Measurements from ENCODE around the gene SYT2. TPM values are rescaled to one million over a fixed set of nuclear protein-coding genes. Genes with fewer than 3 reads are reported as not detected.
"Not testable (repeated sequence)": the region's sequence is repeated elsewhere in the genome, so short reads cannot be mapped to it uniquely, and the experiment has no call there.

The SYT2 gene
- total and polyA plus RNA-seq, 2 donors (not counting 1 experiment from before 2014, with no cell fraction given), result 0.03 TPM; not detected in 1

DNA sequence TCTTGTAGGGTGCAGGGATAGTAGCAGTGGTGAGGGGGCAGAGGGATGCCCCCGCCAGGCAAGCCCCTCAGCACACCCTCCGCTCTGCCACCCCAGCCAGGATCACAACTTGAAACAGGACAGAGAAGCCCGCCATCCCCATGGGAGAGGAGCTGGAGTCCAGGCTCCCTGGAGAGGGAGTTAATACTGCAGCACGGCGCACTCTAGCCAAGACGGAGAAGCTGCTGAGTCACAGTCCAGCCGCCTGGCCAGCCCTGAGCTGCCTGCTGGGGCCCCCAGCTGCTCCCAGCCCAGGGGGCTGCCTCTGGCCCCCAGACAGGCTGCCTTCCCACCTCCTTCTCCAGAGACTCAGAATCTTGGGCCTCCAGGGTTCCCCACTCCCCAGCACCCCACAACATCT is 87.2 kb downstream of the SYT2 start:
- no peaks in the 10 kb centered on the region for H3K27me3 ChIP-seq (ENCODE audit: control insufficient read depth, insufficient read depth, low read length)
- peak; percentile 48 to 66 for DNase-seq (ENCODE audit: low read depth in 2 of 2)
- peaks cover 8% of the 10 kb centered on the region for H3K4me1 ChIP-seq (ENCODE audit: control insufficient read depth, extremely low read depth, insufficient read depth, low read length)
- no peak overlapping the region for H3K9ac ChIP-seq (ENCODE audit: insufficient read depth, low read length)
- no peak overlapping the region for H3K4me2 ChIP-seq (ENCODE audit: extremely low read depth, insufficient read depth, low read length)
- H2AFZ ChIP-seq (ENCODE audit: low read length), result no peak overlapping the region
- no peaks in the 10 kb centered on the region for H4K20me1 ChIP-seq (ENCODE audit: control insufficient read depth, extremely low read depth, insufficient read depth, low read length)
- no peaks in the 10 kb centered on the region for H3K9me3 ChIP-seq (ENCODE audit: control insufficient read depth, insufficient read depth, low read depth, low read length)
- H3K36me3 ChIP-seq (ENCODE audit: control insufficient read depth, insufficient read depth, low read length), result no peaks in the 10 kb centered on the region
- TF ChIP-seq EZH2 (IDR thresholded peaks at IDR 0.05; ENCODE audit: low read length, missing control alignments), result no peak
- TF ChIP-seq CTCF (conservative IDR thresholded peaks at IDR 0.05 in 1 of 2, IDR thresholded peaks at IDR 0.05 in 1 of 2; ENCODE audit: low read depth in 1 of 2, low read length in 2 of 2), result no peak
- H3K4me3 ChIP-seq (replicated peaks in 1 of 4; ENCODE audit: control extremely low read depth in 1 of 4, insufficient read depth in 1 of 4, low read depth in 3 of 4, low read length in 4 of 4), result no peak overlapping the region
- no peaks in the 10 kb centered on the region for H3K79me2 ChIP-seq (ENCODE audit: control insufficient read depth, insufficient read depth, low read length)
- H3K27ac ChIP-seq (ENCODE audit: insufficient read depth, low read length), result no peak overlapping the region

- H3K79me2 ChIP-seq (ENCODE audit: control insufficient read depth, insufficient read depth, low read length), result no peaks in the 10 kb centered on the region
- H3K9me3 ChIP-seq (ENCODE audit: control insufficient read depth, insufficient read depth, low read depth, low read length), result no peaks in the 10 kb centered on the region
- H3K27ac ChIP-seq (ENCODE audit: insufficient read depth, low read length), result no peak overlapping the region
- H3K36me3 ChIP-seq (ENCODE audit: control insufficient read depth, insufficient read depth, low read length), result no peaks in the 10 kb centered on the region
- no peak for TF ChIP-seq CTCF (conservative IDR thresholded peaks at IDR 0.05 in 1 of 2, IDR thresholded peaks at IDR 0.05 in 1 of 2; ENCODE audit: low read depth in 1 of 2, low read length in 2 of 2)
- TF ChIP-seq EZH2 (IDR thresholded peaks at IDR 0.05; ENCODE audit: low read length, missing control alignments), result no peak
- no peak overlapping the region for H3K4me3 ChIP-seq (replicated peaks in 1 of 4; ENCODE audit: control extremely low read depth in 1 of 4, insufficient read depth in 1 of 4, low read depth in 3 of 4, low read length in 4 of 4)
- no peak overlapping the region for H3K9ac ChIP-seq (ENCODE audit: insufficient read depth, low read length)
- DNase-seq (ENCODE audit: low read depth in 2 of 2), result no peak
- no peaks in the 10 kb centered on the region for H3K27me3 ChIP-seq (ENCODE audit: control insufficient read depth, insufficient read depth, low read length)
- no peak overlapping the region for H3K4me2 ChIP-seq (ENCODE audit: extremely low read depth, insufficient read depth, low read length)
- no peak overlapping the region for H2AFZ ChIP-seq (ENCODE audit: low read length)
- H3K4me1 ChIP-seq (ENCODE audit: control insufficient read depth, extremely low read depth, insufficient read depth, low read length), result peaks cover 8% of the 10 kb centered on the region
- H4K20me1 ChIP-seq (ENCODE audit: control insufficient read depth, extremely low read depth, insufficient read depth, low read length), result no peaks in the 10 kb centered on the region
Measured at GRCh38 chr1:202622388-202622787, 87.9 kb downstream of the SYT2 start.

- Histone ChIP-seq H3K9ac (ENCODE audit: insufficient read depth, low read length) (no peak overlapping the region), H3K36me3 (ENCODE audit: control insufficient read depth, insufficient read depth, low read length) (no peaks in the 10 kb centered on the region), H3K4me1 (ENCODE audit: control insufficient read depth, extremely low read depth, insufficient read depth, low read length) (peaks cover 8% of the 10 kb centered on the region), H3K4me2 (ENCODE audit: extremely low read depth, insufficient read depth, low read length) (no peak overlapping the region), H3K27ac (ENCODE audit: insufficient read depth, low read length) (no peak overlapping the region), H3K4me3 (replicated peaks in 1 of 4; ENCODE audit: control extremely low read depth in 1 of 4, insufficient read depth in 1 of 4, low read depth in 3 of 4, low read length in 4 of 4) (no peak overlapping the region), H4K20me1 (ENCODE audit: control insufficient read depth, extremely low read depth, insufficient read depth, low read length) (no peaks in the 10 kb centered on the region), H3K27me3 (ENCODE audit: control insufficient read depth, insufficient read depth, low read length) (no peaks in the 10 kb centered on the region), H3K9me3 (ENCODE audit: control insufficient read depth, insufficient read depth, low read depth, low read length) (no peaks in the 10 kb centered on the region), H2AFZ (ENCODE audit: low read length) (no peak overlapping the region), H3K79me2 (ENCODE audit: control insufficient read depth, insufficient read depth, low read length) (no peaks in the 10 kb centered on the region)
- no peak for DNase-seq (ENCODE audit: low read depth in 2 of 2)
- TF ChIP-seq CTCF (conservative IDR thresholded peaks at IDR 0.05 in 1 of 2, IDR thresholded peaks at IDR 0.05 in 1 of 2; ENCODE audit: low read depth in 1 of 2, low read length in 2 of 2) (no peak), EZH2 (IDR thresholded peaks at IDR 0.05; ENCODE audit: low read length, missing control alignments) (no peak)
Measured at GRCh38 chr1:202621446-202621845, 88.8 kb downstream of the SYT2 start.

DNA sequence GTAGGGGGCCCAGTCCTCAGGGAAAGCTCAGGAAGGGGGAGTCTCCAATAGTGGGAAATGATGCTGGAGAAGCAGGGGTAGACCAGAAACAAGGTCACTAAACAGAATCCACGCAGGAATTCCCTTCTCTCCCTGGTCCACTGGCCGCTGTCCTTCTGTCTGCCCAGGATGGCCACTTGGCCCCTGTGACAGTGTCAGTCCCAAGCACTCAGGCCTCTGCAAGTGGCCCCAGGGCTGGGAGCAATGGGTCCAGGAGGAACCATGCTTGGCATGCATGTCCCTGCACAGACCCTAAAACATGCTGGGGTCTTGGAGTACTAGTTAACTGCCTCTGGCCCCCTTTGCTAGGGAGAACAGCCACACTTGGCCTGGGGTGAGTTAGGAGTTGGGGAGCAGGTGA is 90.2 kb downstream of the SYT2 start:
- not testable (repeated sequence) for H3K4me2 ChIP-seq (ENCODE audit: extremely low read depth, insufficient read depth, low read length); H3K27me3 ChIP-seq (ENCODE audit: control insufficient read depth, insufficient read depth, low read length); H3K79me2 ChIP-seq (ENCODE audit: control insufficient read depth, insufficient read depth, low read length); H3K9me3 ChIP-seq (ENCODE audit: control insufficient read depth, insufficient read depth, low read depth, low read length); H3K9ac ChIP-seq (ENCODE audit: insufficient read depth, low read length); DNase-seq (ENCODE audit: low read depth in 2 of 2); H3K36me3 ChIP-seq (ENCODE audit: control insufficient read depth, insufficient read depth, low read length); H4K20me1 ChIP-seq (ENCODE audit: control insufficient read depth, extremely low read depth, insufficient read depth, low read length); H3K27ac ChIP-seq (ENCODE audit: insufficient read depth, low read length); H3K4me3 ChIP-seq (replicated peaks in 1 of 4; ENCODE audit: control extremely low read depth in 1 of 4, insufficient read depth in 1 of 4, low read depth in 3 of 4, low read length in 4 of 4); H2AFZ ChIP-seq (ENCODE audit: low read length)
- H3K4me1 ChIP-seq (ENCODE audit: control insufficient read depth, extremely low read depth, insufficient read depth, low read length), result peaks cover 18% of the 10 kb centered on the region
